HL-60/S4 treated with phorbol 12-myristate 13-acetate at 8.2 ng/mL for 4 days and 3 days (cell line): ENCODE data around the gene CEP295NL.
"Not testable (repeated sequence)": the region's sequence is repeated elsewhere in the genome, so short reads cannot be mapped to it uniquely, and the experiment has no call there.

ENCODE experiments used
- in situ Hi-C: fragments of 300-500 bp; cut with MboI; formaldehyde crosslinking; loops from 2 replicates; pipeline ENCODE4 v1.15.0; 2022; ENCODE audit warnings: low sequenced_read_pairs

The CEP295NL gene

DNA sequence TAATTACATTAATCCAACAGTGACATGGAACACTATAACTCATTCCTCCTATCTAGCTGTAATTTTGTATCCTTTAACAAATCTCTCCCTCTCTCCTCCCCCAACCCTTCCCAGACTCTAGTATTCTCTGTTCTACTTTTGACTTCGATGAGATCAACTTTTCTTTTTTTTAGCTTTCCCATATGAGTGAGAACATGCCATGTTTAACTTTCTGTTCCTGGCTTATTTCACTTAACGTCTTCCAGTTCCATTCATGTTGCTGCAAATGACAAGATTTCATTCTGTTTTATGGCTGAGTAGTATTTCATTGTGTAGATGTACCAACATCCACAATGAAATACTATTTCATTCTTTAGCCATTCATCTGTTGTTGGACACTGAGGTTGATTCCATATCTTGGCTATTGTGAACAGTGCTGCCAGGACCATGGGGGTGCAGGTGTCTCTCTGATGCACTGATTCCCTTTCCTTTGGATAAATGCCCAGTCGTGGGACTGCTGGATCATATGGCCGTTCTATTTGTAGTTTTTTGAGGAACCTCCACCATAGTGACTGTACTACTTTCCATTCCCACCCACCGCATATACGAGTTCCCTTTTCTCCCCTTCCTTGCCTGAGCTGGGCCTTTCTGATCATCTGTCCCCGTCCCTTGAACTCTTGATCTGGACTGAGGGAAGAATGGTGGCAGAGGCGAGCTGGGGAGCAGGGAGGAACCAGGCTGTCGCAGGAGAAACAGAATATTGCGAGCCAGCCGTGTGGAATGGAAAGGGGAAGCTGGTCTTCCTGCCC, 7.7 kb upstream of the CEP295NL start:
- in situ Hi-C loops, result no loop called here

DNA sequence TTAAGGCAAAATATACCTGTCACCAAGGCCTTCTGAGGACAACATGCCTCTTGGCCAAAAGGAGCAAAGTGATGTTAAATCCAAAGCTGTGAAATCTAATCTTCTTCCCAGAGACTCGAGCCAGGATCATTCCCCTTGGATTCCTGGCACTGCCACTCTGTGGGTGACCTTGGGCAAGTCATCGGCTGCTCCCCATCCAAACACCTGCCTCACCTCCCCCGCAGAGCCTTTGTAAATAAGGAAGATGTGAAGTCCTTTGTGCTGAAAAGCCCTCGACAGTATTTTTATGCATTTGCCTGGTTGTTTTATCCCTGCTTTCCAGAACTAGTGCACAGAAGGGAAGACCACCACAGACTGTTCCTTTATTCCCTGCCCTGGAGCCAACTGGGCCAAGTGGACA, 5.4 kb upstream of the CEP295NL start:
- in situ Hi-C loops, result no loop called here

DNA sequence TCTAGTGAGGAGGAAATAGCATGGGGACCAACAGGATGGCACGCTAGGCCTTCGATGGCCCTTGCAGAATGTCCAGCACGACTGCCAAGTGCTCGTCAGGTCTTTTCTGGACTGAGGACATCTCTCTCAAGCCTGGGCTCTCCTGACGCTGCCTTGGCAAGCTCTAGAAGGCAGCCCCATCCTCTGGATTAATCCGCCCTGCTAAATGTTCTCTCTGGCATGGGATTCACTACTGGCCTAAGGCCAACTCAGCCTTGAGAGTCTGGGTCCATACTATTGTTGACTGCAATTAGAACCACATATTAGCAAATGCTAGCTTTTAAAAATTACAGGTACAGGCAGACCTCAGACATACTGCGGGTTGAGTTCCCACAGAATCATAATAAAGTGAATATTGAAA, 2.5 kb upstream of the CEP295NL start:
- in situ Hi-C loops, result no loop called here

DNA sequence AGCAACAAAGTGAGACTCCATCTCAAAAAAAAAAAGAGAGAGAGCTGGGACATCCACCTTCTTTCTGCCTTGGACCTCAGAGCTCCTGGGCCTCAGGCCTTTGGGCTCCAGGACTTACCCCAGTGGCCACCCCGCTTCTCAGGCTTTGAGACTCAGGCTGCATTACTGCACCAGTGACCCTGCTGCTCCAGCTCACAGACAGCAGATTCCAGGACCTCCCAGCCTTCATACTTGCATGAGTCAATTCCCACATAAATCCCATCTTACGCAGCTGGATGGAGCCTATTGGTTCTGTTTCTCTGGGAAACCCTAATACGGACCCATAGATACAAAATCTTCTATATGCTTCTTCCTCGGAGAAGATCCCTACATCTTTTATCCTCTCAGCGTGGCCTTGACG, 2.1 kb upstream of the CEP295NL start:
- in situ Hi-C loops, result no loop called here

GRCh38 chr17:78904371-78904770, 1.4 kb upstream of the CEP295NL start:
- in situ Hi-C loops, result no loop called here

- in situ Hi-C loops, result not testable (repeated sequence)
These were observed 770 bp downstream of the CEP295NL start for GRCh38 chr17:78902231-78902630.

- in situ Hi-C loops, result no loop called here
These were observed 1.2 kb downstream of the CEP295NL start for GRCh38 chr17:78901806-78902205.

GRCh38 chr17:78900816-78901215, 2.2 kb downstream of the CEP295NL start:
- in situ Hi-C loops, result no loop called here

- in situ Hi-C loops, result no loop called here
These were observed 3.4 kb downstream of the CEP295NL start for GRCh38 chr17:78899361-78900260.

DNA sequence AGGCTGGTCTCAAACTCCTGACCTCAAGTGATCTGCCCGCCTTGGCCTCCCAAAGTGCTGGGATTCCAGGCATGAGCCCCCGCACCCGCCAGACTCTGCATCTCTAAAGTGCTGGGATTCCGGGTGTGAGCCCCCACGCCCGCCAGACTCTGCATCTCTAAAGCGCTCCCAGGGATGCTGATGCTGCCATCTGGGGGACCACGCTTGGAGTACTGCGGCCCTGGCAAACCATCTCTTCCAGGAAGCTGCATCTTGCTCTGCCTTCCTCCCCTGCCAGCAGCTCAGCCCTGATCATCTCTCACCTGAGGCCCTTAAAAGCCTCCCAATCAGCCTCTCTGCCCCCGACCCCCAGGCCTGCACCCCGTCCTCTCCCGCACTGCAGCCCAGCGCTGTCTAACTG, 4.1 kb downstream of the CEP295NL start:
- in situ Hi-C loops, result no loop called here

DNA sequence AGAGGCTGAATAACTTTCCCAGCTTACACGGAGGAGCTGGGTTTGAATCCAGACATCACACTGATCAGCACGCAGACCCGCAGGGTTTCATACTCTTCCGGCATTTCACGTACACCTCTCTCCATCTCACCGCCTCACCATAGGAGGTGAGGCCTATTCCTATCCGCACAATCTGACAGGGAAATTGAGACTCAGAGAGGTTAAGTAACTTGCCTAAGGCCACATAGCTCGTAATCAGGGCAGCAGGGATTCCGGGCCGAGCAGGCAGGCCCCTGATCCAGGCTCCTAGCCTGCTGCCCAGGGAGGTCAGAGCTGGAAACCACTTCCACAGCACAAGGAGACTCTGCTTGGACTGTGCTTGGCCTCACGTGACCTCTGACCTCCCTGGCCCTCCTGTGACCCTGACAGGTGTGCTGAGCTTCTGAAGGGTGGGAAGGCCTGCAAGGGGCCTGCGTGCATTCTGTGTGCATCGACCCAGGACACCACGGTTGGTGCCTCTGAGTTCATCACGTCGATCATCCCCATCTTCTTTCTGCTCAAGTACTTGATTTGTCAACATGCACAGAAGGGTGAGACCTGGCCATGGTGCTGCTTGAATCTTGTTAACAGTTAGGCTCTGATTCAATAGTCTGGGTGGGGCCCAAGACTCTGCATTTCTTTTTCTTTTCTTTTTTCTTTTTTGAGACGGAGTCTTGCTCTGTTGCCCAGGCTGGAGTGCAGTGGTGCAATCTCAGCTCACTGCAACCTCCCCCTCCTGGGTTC, 4.7 kb downstream of the CEP295NL start:
- in situ Hi-C loops, result no loop called here

- in situ Hi-C loops, result no loop called here
These were observed 5.3 kb downstream of the CEP295NL start for GRCh38 chr17:78897664-78898047.

- in situ Hi-C loops, result no loop called here
These were observed 6.0 kb downstream of the CEP295NL start for GRCh38 chr17:78896834-78897663.

GRCh38 chr17:78896091-78896833, 6.7 kb downstream of the CEP295NL start:
- in situ Hi-C loops, result no loop called here

GRCh38 chr17:78895322-78895721, 7.7 kb downstream of the CEP295NL start:
- in situ Hi-C loops, result no loop called here

DNA sequence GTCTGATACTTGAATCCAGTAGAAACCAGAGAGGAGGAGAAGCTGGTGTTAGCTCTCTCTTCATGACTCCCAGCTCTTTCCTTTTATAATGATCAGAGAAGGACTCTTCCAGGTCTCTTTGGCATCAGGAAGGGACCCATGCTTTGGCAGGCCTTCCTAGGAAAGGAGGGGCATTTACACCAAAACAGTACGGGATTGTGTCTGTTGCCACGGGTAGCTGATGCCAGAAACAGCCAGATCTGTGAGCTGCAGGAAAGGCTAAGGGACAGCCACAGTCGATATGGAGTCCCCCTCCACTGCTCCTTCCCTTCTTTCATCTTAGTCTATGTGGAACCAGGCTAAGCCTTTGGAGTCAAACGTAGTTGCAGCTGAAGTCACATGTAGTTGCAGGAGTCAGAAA, 9.3 kb downstream of the CEP295NL start:
- in situ Hi-C loops, result no loop called here

DNA sequence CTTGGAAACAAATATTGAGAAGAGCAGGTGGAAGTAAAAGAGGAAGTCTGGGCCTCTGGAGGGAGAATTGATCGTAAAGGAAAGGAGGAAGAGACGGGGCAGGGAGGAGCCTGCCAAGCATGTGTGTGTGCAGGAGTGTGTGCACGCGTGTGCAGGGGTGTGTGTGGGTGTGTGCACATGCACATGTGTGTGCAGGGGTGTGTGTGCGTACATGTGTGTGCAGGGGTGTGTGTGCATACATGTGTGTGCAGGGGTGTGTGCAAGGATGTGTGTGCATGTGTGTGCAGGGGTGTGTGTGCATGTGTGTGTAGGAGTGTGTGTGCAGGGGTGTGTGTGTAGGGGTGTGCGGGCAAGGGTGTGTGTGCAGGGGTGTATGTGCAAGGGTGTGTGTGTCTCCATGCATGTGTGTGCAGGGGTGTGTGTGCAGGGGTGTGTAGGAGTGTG, 10.0 kb downstream of the CEP295NL start:
- in situ Hi-C loops, result no loop called here

- in situ Hi-C loops, result no loop called here
These were observed 10.5 kb downstream of the CEP295NL start for GRCh38 chr17:78892520-78892919.

DNA sequence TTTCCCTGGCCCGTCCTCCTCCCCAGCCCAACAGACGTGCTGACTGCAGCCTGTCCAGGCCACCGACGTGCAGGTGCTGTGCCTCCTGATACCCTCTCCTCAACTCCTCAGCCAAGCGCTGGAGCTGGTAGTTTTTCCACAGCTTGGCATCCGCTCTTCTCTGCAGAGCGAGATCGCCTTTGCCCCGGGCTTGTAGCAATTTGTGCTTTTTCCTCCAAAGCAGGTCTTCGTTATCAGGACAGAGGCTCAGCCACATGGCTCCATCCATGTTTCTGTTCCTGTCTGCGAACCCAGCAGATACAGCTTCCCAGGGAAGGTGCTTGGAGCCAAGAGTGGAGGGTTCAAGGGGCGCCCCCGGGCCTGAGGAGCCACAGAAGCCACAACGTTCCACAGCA, 10.9 kb downstream of the CEP295NL start:
- in situ Hi-C loops, result no loop called here
